ENCODE results near the gene POP5.

DNA sequence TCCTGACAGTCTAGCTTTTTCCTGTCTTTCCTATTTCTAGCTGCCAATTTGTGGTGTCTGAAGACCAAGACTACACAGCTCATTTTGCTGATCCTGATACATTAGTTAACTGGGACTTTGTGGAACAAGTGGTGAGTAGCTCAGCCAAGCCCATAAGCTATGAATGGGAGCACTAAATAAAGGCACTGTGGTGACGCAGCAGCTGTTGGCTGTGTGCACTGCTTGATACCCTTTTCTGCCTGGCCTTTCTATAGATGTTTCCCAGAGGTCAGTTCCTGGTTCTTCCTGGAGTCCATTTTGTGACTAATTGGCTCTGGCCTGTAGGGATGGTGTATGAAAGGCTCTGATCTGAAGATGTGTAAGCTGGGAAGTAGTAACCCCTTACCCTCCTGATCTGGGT, 26.5 kb downstream of the POP5 start:
- TF ChIP-seq, protein P1, sequence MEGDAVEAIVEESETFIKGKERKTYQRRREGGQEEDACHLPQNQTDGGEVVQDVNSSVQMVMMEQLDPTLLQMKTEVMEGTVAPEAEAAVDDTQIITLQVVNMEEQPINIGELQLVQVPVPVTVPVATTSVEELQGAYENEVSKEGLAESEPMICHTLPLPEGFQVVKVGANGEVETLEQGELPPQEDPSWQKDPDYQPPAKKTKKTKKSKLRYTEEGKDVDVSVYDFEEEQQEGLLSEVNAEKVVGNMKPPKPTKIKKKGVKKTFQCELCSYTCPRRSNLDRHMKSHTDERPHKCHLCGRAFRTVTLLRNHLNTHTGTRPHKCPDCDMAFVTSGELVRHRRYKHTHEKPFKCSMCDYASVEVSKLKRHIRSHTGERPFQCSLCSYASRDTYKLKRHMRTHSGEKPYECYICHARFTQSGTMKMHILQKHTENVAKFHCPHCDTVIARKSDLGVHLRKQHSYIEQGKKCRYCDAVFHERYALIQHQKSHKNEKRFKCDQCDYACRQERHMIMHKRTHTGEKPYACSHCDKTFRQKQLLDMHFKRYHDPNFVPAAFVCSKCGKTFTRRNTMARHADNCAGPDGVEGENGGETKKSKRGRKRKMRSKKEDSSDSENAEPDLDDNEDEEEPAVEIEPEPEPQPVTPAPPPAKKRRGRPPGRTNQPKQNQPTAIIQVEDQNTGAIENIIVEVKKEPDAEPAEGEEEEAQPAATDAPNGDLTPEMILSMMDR (IDR thresholded peaks at IDR 0.05): no peak
- TF ChIP-seq POLR2A (IDR thresholded peaks at IDR 0.05): no peak
